Measurements from ENCODE around the gene GAL3ST2.
"Not testable (repeated sequence)": the region's sequence is repeated elsewhere in the genome, so short reads cannot be mapped to it uniquely, and the experiment has no call there.

The GAL3ST2 gene

DNA sequence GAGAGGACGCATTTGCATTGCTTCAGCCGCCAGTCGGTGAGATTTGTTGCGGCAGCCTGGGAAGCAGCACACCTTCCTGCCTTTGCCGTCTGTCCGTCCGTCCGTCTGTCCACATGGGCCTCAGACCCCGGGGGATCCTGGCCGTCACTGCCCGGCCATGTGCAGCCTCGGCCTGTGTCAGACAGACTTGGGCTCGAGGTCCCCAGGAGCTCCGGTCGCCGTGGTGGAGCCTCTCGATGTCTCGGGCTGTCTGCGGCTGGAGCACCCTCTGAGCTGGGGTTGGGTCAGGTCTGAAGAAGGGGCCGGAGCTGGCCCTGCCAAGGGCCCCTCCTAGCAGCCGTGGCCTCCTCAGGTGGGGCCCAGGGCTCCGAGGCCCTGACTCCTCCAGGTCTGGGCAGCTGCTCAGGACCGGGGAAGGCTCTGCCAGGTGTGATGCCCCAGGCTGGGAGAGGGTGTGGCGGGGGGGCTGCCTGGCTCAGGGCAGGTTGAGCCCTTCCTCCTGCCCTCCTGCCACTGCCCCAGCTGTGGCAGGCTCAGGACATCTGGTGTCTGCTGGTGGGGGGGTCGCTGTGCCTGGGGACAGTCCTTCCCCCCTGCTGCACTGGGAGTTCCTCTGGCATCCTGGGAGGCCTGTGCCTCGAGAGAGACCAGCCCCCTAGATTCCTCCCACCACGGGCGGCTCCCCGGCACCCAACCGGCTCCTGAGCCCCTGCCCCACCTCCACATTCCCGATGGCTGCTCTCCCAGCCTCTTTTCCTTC lies 44.2 kb downstream of the GAL3ST2 start:
- no peak for DNase-seq

DNA sequence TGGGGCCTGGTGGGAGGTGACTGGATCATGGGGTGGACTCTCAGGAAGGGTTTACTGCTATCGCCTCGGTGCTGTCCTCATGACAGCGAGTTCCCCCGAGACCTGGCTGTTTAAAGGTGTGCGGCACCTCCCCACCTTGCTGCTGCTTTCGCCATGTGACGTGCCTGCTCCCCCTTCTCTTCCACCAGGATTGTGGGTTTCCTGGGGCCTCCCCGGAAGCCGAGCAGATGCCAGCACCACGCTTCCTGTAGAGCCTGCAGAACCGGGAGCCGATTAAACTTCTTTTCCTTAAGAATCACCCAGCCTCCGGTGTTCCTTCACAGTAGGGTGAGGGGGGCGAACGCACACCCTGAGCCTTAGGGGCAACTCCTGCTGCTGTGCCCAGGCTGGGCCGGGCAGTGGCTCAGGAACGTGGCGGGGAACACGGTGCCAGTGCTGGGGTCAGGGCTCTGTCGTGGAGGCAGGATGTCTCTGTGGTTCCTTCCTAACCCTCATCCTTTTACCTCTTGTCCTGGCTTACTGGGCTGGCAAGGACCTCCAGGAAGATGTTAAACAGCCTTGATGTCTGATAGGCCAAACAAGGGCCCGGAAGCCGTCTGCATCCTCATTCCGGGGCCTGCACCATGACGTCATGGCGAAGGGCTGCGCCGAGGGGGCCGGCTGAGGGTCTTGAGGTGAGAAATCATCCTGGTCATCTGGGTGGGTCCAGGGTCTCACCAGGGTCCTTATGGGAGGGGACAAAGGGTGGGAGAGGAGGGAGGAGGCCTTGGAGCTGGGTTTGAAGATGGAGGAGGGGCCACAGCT lies 45.0 kb downstream of the GAL3ST2 start:
- DNase-seq, result no peak

DNA sequence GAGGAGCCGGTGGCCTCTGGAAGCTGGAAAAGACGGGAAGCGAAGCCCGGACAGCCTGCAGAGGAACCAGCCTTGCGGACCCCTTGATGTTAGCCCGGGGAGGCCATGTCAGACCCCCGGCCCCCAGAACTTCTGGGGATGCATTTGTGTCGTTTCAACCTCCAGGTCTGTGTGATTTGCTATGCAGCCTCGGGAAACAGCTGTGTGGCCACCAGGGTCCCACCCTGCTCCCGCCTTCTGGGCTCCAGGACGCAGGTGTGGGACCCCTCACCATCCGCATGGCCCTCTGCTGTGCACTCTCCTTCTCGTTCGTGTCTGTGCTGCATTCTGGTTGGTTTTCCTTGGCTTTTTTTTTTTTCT lies 45.6 kb downstream of the GAL3ST2 start:
- DNase-seq, result no peak

DNA sequence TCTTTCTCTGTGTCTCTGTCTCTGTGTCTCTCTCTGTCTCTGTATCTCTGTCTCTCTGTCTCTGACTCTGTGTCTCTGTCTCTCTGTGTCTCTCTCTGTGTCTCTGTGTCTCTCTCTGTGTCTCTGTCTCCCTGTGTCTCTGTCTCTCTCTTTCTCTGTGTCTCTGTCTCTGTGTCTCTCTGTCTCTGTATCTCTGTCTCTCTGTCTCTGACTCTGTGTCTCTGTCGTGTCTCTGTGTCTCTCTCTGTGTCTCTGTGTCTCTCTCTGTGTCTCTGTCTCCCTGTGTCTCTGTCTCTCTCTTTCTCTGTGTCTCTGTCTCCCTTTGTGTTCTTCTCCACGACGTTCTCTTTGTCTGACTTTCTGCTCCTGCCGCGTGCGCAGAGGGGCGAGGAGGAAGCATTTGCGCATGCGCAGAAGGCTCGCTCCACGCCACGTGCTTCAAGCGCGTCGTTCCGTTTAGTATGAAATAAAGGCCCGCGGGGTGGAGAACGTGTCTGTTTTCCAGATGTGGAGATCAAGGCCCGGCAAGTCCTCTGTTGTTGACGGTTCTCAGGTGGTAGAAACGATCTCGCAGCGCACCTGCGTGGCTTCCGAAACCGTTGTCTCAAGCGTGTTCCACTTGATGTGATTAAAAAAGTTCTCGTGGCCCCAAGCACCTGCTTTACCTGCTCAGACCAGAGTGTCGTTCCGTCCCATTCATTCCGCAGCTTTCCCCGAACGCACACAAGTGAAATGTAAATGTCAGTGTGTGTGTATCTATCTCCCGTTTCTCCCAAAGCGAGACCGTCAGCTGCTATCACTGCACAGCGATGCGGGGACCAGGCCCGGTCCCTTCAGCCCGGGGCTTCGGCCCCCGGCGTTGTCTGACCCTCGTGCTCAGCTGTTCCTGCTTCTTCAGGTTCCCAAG lies 47.2 kb downstream of the GAL3ST2 start:
- not testable (repeated sequence) for DNase-seq

DNA sequence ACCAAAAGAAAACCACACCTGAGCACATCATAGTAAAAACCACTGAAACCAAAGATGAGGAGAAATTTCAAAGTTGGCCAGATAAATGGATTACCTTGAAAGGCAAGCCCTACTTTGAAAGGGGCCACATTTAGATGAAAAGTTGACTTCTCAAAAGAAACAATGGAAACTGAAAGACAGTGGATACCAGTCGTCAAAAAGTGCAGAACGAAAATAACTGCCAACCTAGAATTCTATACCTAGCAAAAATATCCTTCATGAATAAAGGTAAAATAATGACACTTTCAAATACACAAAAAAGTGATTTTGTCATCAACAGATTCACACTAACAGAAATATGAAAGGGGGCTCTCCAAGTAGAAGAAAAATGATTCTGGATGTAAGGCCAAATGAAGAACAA lies 50.8 kb downstream of the GAL3ST2 start:
- DNase-seq, result no peak

DNA sequence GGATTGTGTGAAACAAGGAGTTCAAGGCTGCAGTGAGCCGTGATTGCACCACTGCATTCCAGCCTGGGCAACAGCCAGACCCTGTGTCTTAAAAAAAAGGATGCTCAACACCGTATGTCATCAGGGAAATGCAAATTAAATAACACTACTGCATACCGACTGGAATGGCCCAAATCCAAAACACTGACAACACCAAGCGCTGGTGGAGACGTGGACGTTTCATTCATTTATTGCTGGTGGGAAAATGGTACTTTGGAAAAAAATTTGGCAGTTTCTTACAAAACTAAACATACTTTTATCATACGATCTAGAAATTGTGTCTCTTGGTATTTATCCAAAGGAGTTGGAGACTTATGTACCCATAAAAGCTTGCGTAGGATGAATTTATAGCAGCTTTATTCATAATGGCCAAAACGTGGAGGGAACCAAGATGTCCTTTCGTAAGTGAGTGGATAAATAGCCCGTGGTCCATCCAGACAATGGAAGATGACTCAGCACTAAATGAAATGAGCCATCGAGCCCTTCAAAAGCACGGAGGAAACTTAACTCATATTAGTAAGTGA lies 56.6 kb downstream of the GAL3ST2 start:
- no peak for DNase-seq

DNA sequence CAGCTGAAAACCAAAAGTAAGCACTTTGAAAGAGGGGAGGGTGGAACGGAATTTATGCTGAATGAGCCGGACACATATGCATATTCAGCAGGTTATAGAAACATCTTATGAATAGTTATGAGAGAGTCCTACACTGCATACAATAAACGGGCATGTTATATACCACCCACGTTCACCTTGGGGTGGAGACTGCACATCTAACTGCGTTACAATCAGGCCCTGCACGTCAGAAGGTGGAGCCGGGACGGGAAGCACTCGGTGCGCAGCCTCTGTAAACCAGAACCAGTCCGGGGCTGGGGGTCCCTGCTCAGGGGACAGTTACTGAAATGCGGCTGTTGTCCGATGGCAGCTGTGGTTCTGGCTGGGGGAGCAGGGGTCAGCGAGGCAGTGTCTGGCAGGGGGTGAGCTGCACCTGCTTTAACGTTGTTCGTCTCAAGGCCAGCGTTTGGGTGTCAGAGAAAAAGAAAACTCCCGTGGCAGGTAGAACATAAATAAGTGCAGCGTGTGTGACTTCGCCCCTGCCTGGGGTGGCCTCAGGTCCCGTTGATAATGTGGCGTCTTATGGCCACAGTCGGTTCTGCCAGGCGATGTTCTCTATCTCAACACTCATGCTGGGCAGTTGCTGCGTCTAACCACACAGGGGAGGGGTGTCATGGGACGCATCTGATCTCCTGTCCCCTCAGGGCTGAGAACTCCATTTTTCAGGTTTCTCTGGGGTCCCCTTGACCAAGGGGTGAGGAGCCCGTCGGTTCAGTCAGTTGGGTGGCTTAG lies 57.3 kb downstream of the GAL3ST2 start:
- not testable (repeated sequence) for DNase-seq

DNA sequence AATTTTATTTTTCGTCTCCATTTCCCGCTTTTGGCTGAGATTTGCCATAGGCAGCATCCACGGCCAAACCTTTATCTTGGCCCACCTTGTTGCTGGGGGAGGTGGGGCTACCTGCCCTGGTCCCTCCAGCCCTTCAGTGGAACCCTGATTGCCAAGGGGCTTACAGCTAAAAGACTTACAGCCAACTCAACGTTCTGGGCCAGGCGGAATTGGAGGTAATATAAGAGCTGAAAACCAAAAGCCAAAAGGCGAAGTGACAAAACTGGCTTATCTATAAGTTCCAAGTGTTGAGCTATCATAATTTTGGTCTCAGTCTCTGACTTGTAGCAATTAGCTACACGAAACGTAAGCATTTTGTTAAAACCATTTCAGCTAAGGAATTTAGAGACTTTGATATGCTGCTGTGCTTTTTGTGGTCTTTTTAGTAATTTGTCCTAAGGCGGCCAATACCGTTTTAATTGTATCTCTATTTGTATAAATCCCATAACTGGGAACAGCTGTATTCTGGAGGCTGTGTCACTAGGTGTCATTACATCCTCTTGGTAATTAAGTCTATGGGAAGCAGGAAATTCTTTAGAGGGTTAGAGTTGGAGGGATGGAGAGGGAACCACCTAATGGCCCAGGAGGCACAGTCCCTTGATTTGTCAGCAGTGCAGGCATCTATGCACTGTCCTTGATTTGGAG lies 58.0 kb downstream of the GAL3ST2 start:
- no peak for DNase-seq

DNA sequence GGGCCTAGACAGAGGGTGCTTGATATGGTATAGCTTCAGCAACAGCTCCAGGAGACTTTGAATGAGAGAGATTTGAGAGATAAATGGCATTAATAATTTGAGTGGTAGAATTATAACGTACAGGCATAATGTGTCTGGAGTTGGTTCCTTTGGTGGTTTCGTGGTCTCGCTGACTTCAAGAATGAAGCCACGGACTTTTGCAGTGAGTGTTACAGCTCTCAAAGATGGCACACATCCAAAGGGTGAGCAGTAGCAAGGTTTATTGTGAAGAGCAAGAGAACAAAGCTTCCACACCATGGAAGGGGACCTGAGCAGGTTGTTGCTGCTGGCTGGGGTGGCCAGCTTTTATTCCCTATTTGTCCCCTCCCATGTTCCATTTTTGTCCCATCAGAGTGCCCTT lies 59.0 kb downstream of the GAL3ST2 start:
- DNase-seq, result no peak

DNA sequence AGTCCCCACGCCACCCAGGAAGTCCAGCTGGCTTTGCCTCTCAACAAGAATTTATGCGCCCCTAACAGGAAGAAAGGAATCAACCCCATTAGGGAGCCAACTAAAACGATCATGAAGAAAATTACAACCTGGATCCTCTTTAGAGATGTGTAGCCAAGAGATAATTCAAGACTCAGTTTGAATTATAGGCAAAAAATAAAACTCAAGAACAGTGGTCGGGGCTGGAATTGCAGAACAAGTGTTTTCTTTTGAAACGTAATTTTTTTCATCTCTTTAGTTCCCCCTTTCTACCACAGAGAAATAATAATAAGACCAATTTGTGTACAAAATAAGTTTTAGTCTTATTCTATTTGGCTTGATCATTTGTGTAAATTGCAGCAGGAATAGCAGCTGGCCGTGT lies 59.7 kb downstream of the GAL3ST2 start:
- no peak for DNase-seq

DNA sequence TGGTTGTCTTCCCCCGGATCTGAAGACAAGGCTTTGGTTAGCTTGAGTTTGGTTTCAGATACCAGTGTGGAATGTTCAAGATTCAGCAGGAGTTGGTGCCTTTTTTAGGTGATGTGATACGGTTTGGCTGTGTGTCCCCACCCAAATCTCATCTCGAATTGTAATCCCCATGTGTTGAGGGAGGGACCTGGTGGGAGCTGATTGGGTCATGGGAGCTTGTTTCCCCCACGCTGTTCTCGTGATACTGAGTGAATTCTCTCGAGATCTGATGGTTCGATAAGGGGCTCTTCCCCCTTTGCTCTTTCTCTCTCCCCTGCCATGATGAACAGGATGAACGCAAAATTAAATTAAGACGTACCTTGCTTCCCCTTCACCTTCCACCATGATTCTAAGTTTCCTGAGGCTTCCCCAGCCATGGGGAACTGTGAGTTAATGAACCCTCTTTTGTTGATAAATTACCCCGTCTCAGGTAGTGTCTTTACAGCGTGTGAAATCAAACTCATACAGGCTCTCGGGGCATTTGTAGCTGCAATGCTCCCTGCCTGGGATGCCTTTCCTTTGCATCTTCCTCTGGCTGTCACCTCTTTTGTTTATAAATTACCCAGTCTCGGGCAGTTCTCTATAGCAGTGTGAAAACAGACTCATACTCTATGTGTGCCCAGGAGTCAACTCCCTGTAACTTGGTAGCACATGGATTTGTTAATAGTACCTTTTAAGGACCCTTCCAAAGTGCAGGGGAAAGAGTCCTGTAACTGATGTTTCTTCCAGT lies 60.8 kb downstream of the GAL3ST2 start:
- no peak for DNase-seq

DNA sequence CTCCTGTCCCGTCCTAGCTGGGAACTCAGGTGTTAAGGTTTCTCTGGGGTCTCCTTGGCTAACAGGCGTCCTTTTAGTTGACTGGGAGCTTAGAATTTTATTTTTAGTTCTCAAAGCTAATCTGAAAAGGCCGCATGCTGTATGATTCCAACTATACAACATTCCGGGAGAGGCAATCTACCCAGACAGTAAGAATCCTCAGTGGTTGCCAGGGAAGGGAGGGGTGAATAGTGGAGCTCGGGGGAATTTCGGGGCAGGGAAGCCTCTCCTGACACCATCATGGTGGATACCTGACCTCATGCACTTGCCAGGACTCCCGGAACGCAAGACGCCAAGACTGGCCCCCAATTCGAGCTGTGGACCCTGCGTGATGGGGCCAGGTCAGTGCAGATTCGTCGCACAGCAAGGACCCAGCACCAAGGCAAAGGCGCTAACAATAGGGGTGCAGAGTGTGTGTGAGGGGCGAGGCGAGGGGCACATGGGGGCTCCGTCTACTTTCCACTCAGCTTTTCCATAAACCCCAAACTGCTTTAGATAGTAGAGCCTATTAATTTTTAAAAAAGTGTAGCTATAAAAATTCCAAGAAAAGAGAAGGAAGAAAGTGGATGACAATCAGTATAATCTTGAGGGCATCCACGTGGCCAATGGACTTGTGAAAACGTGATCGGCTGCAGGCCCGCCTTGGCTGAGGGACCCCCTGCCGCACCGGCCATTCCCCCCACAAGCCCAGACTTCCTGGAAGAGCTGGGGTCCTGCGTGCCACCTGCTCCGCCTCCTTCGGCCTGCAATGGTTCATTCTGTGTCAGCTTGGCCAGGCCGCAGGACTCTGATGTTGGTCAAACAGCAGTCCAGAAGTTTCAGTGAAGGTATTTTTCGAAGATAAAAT lies 64.8 kb downstream of the GAL3ST2 start:
- DNase-seq, result no peak

DNA sequence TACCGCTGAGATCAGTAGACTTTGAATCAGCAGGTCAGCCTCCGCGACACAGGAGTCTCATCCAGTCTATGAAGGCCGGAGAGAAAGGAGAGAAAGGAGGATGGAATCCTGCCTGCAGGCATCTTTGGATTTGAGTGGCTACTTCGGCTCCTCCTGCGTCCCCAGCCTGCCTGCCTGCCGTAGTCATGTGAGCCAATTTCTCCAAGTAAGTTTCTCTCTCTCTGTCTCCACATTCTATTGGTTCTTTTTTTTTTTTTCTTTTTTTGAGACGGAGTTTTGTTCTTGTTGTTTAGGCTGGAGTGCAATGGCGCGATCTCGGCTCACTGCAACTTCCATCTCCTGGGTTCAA lies 65.4 kb downstream of the GAL3ST2 start:
- DNase-seq, result no peak

DNA sequence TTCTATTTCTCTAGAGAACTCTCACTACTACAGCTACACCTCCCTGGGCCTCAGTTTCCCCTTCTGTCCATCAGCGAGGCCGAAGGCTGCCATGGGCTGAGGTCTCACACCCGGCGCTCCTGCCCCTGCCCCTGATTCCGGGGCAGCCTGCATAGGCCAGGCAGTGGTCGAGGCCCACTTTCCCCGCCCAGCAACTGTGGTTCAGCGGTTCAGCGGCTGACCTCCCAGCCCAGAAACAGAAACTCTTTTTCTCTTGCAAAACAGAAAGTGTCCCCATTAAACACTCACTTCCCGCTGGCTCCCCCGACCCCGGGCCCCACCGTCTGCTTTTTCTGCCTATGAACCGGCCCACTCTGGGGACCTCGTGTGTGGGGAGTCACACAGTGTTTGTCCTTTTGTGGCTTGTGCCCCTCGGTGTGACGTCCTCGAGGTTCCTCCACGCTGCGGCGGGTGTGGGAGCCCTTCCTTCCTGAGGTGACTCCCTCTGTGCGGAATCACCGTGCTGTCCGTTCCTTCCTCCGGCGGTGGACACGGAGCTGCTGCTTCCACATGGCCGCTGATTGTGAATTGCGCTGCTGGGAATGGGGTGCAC lies 66.1 kb downstream of the GAL3ST2 start:
- DNase-seq, result no peak

DNA sequence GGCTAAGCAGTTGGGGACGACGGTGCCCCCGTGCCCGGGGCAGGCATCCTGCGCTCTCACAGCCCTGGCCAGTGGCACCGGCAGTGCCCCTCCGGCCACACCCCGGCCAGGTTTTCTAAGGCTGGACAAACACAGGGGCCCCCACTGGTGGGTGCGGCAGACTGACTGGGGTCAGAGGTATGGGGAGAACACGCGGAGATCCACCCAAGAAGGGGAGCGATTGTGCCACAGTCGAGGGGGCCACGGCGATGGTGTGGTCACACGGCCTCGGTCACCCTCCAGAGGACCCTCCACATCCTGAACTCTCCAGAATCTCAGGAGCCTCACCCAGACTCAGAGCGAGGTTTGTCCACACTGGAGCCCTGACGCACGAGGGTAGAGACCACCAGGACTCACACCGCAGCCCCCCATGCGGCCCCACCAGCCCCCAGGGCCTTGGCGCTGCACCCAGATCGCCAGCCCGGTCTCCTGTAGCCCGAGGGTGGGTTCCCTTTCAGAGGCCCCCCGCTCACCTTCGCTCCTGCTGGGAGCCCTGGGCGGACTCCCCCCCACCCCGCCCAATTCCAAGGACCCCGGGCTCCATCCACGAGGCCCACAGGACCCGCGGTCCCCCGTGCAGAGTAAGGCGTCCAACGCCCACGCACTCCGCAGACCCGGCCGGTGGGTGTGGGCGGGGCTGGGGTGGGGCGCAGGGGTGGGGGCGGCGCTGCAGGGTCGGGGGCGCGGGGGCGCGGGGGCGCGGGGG lies 66.9 kb downstream of the GAL3ST2 start:
- DNase-seq, result no peak

DNA sequence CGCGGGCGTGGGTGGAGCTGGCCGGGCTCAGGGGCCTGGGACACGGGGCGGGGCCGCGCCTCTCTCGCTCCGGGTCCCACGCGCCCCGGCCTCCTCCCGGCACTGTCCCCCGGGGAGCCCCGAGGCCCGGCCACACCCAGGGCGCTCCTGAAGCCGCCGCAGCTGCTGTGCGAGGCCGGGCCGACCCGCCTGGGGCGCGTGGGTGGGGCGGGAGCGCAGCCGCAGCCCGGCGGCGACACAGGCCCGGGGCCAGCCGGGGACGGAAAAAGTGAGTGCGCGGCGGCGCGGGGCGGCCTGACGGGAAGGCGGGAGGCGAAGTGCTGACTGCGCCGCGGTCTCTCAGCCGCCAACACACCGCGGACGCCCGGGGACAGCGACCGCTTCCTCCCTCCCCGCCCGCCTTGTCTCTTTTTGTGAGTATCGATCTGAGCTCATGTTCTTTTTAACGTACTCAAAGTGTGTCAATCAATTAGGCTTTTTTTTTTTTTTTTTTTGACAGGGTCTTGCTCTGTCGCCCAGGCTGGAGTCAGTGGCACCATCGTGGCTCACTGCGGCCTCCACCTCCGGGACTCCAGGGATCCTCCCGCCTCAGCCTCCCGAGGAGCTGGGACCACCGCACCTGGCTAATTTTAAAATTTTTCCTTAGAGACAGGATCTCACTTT lies 67.6 kb downstream of the GAL3ST2 start:
- peak; percentile 24 for DNase-seq

DNA sequence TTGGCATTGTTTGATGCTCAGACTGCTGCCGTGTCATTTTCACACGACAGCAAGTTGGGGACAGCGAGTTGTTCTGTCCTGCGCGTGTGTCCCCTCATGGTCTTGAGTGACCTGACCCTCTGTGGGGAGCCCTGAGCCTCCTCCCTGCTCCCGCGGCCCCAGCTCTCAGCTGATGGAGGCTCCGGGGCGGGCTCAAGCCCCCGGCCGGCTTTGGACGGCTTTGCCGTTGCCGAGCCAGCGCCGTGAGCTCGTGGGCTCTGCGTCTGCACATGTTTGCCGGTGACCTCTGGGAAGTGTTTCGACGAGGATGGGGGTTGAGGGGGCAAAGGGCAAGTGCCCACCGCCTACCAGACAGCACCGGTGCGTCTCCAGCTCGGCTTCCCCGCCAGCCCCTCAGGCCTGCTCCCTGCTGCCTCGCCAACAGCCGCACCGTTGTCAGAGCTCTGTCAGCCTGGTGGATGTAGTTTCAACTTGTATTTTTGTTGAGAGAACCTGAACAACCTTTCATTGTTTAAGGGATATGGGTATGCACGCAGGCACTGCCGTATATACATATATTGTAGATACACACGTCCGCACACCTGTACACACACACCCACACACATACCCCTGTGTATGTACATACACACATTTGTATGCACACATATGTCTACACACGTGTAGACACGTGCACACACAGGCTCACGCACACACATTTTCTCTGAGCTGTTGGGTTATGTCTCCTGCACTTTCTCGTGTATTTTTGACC lies 68.4 kb downstream of the GAL3ST2 start:
- no peak for DNase-seq

Data from midbrain (tissue), 1 donor.